MCF 10A (cell line): ENCODE measurements around the gene OOSP4A. TPM values are rescaled to one million over a fixed set of nuclear protein-coding genes. Genes with fewer than 3 reads are reported as not detected.

ENCODE experiments used
- BruUV-seq: library from RNA; stranded (reverse); fragments of 400-500 nt; replicated peaks from 2 replicates; lab custom pipeline; 2021; lab: Mats Ljungman, UMichigan
- CTCF ChIA-PET: fragments of 300-600 bp; sonication (Branson Sonifier 250); formaldehyde crosslinking; extraction: SDS; loops from one replicate; lab custom pipeline; 2021; ENCODE audit warnings: antibody characterized with exemption, inconsistent platforms; lab: Yijun Ruan, JAX
- POLR2A ChIA-PET: fragments of 300-600, 350-650 bp; sonication (Branson Sonifier 250); formaldehyde crosslinking; extraction: SDS; loops from one replicate; lab custom pipeline; 2020; ENCODE audit warnings: antibody characterized with exemption, inconsistent platforms; lab: Yijun Ruan, JAX
- DNase-seq: peaks from one replicate; pipeline ENCODE4 v3.0.0-alpha.2; 2018; ENCODE audit not compliant: unreplicated experiment
- H3K27ac Mint-ChIP-seq: one replicate; pipeline ENCODE4 v1.8.0; 2022; ENCODE audit warnings: mild to moderate bottlenecking, low read depth, mixed read lengths; ENCODE audit not compliant: unreplicated experiment
- H3K27me3 Mint-ChIP-seq: one replicate; pipeline ENCODE4 v1.8.0; 2022; ENCODE audit warnings: mixed read lengths; ENCODE audit not compliant: insufficient read depth, unreplicated experiment
- H3K36me3 Mint-ChIP-seq: one replicate; pipeline ENCODE4 v1.8.0; 2022; ENCODE audit warnings: mild to moderate bottlenecking, moderate library complexity, mixed read lengths; ENCODE audit not compliant: insufficient read depth, unreplicated experiment
- H3K4me1 Mint-ChIP-seq: one replicate; pipeline ENCODE4 v1.8.0; 2022; ENCODE audit warnings: mixed read lengths; ENCODE audit not compliant: insufficient read depth, unreplicated experiment
- H3K4me3 Mint-ChIP-seq: one replicate; pipeline ENCODE4 v1.8.0; 2022; ENCODE audit warnings: mild to moderate bottlenecking, moderate library complexity, mixed read lengths; ENCODE audit not compliant: unreplicated experiment
- H3K9me3 Mint-ChIP-seq: one replicate; pipeline ENCODE4 v1.8.0; 2022; ENCODE audit warnings: mixed read lengths; ENCODE audit not compliant: unreplicated experiment
- CTCF ChIP-seq: fragments of 200-600 bp; IDR thresholded peaks from one replicate; pipeline ENCODE4 v1.8.0; 2022; ENCODE audit warnings: antibody characterized with exemption, mild to moderate bottlenecking; ENCODE audit not compliant: unreplicated experiment
- intact Hi-C: fragments of 100-400 bp; cut with micrococcal nuclease; formaldehyde crosslinking; loops from 2 replicates; pipeline ENCODE4 v1.14.1; 2022
- total RNA-seq: library from RNA; stranded (reverse); gene quantifications from 2 replicates; pipeline ENCODE4 v1.2.3, GENCODE V29; 2022

OOSP4A gene
- total RNA-seq, 1 experiment from 2014 or later, result not detected

DNA sequence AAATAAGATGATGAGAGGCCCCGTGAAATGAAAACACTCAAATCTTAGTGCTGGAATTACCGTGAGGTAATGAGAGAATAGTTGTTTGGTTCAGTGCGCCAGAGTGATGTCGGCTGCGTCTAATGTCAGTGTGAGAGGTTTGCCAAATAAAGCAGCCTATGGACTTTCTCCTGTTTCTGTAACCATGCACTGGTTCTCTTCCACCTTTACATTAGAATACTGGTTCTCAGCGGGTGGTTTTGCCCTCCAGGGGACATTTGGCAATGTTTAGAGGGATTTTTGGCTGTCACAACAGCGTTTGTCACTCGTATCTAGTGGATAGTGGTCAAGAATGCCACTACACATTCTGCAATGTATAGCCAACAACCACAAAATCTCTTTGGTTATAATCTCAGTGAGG is 54.2 kb downstream of the OOSP4A start:
- Mint-ChIP-seq H3K4me3 (no peak overlapping the region), H3K27me3 (no peaks in the 10 kb centered on the region), H3K4me1 (no peaks in the 10 kb centered on the region), H3K36me3 (no peaks in the 10 kb centered on the region), H3K9me3 (peaks cover 7% of the 10 kb centered on the region), H3K27ac (no peak overlapping the region)
- TF ChIP-seq CTCF, result no peak
- intact Hi-C loops, result no loop called here
- ChIA-PET POLR2A (no interaction called here), CTCF (interaction anchor here (0.5 to 0.7 kb wide), 2 partner anchors 44 to 589 kb away, joined by 3 read pairs; no protein-coding TSS in a partner anchor)
- no peak for DNase-seq
- no TSS peak for BruUV-seq

Other genes starting within 250 kb of the OOSP4A start
- 12.1 and 22.1 TPM in 2 replicates for gene STX3, start 208.7 kb upstream of the OOSP4A start, total RNA-seq
- 31.8 and 39.8 TPM in 2 replicates for gene MRPL16, start 153.3 kb upstream of the OOSP4A start, total RNA-seq
- not detected in 2 replicates for gene CBLIF, start 118.5 kb upstream of the OOSP4A start, total RNA-seq
- not detected in 2 replicates for gene TCN1, start 97.5 kb upstream of the OOSP4A start, total RNA-seq
- not detected in 2 replicates for gene OOSP3, start 85.3 kb upstream of the OOSP4A start, total RNA-seq
- gene OOSP1, start 25.6 kb upstream of the OOSP4A start, total RNA-seq, result not detected in 2 replicates
- not detected in 2 replicates for gene OOSP4B, start 53.1 kb downstream of the OOSP4A start, total RNA-seq
- not detected in 2 replicates for gene OOSP2, start 76.4 kb downstream of the OOSP4A start, total RNA-seq
- not detected in 2 replicates for gene MS4A3, start 92.6 kb downstream of the OOSP4A start, total RNA-seq
- not detected in 2 replicates for gene MS4A2, start 124.6 kb downstream of the OOSP4A start, total RNA-seq
- not detected in 2 replicates for gene MS4A6A, start 219.1 kb downstream of the OOSP4A start, total RNA-seq